Measurements from ENCODE around the gene SLC6A4. TPM values are rescaled to one million over a fixed set of nuclear protein-coding genes. Genes with fewer than 3 reads are reported as not detected.
"Not testable (repeated sequence)": the region's sequence is repeated elsewhere in the genome, so short reads cannot be mapped to it uniquely, and the experiment has no call there.

Gene SLC6A4
- total and polyA plus RNA-seq, 4 donors: 0.05 to 0.70 TPM; not detected in 2

DNA sequence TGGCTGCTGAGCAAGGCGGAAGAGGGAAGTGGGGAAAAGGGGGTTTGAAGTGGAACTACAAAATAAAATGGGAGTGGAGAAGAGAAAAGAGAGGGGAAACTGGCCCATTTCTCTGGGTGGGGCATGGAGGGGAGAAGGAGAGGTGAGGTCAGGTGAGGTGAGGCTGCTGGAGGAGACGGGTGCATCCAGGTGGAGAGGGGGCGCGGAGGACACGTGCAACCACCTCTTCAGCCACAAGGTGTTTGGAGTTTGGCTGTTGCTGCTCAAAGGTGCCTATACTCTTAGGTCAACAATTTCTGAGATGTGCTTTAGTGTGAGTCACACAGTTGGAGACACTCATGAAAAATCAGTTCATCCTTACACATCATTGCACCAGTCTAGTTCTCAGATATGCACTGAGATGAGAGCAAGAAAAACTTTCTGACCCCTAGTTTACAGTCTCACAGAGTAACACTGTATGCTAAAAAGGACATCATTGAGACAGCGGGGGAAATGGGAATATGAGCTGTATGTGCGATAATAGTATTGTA, 4.8 kb downstream of the SLC6A4 start (continued):
- TF ChIP-seq HNF4A (conservative IDR thresholded peaks at IDR 0.05): no peak

DNA sequence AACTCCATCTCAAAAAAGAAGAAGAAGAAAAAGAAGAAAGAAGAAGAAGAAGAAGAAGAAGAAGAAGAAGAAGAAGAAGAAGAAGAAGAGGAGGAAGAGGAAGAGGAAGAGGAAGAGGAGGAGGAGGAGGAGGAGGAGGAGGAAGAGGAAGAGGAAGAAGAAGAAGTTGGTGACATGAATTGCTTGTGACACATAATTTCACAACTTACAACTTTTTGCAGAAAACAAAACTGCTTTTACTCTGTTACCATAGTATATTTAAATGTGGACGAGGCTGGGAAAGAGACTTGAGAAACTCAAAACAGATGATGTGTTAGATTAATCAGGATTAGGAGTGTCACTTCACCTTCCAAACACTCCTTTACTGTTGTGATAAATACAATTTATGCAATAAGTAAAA, 5.5 kb downstream of the SLC6A4 start:
- WGBS: 84% methylated on average over 1 of the region's 1 CpG

DNA sequence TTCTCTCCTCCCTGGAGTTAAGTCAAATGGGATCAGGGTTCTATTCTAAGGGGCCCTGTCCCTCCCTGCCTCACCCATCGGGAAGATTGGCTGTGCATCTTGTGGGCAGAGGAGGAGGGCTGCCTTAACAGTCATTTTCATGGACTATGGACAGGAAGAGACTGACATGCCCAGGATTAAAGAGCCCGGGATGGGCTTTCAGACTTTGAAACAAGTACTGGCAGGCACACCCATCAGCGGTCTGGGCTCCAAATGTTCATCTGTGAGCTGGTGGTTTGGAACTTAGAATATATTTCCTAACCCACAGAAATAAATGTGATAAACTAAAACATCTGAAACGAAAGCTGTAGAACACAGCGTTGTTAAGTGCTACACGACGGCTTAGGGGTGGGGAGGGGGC, 6.5 kb downstream of the SLC6A4 start:
- no peaks in the 10 kb centered on the region for H3K9me3 ChIP-seq (ENCODE audit: control insufficient read depth in 4 of 4, low read length in 3 of 4)
- no peak overlapping the region for H3K9ac ChIP-seq (ENCODE audit: low read depth in 1 of 2, low read length in 2 of 2)
- TF ChIP-seq, protein P1, sequence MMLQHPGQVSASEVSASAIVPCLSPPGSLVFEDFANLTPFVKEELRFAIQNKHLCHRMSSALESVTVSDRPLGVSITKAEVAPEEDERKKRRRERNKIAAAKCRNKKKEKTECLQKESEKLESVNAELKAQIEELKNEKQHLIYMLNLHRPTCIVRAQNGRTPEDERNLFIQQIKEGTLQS (IDR thresholded peaks at IDR 0.05): no peak
- TF ChIP-seq TAF1 (conservative IDR thresholded peaks at IDR 0.05) (no peak), GABPA (IDR thresholded peaks at IDR 0.05 in 1 of 2, conservative IDR thresholded peaks at IDR 0.05 in 1 of 2) (no peak), REST (IDR thresholded peaks at IDR 0.05) (no peak), RXRA (IDR thresholded peaks at IDR 0.05) (no peak), HNF4A (conservative IDR thresholded peaks at IDR 0.05) (no peak), RAD21 (IDR thresholded peaks at IDR 0.05) (no peak), EGR1 (IDR thresholded peaks at IDR 0.05; ENCODE audit: low read depth in 2 of 2) (no peak), HNF4G (IDR thresholded peaks at IDR 0.05) (no peak), FOXA2 (IDR thresholded peaks at IDR 0.05) (no peak), YY1 (IDR thresholded peaks at IDR 0.05) (no peak), JUND (IDR thresholded peaks at IDR 0.05) (no peak)
- TF ChIP-seq, protein P2, sequence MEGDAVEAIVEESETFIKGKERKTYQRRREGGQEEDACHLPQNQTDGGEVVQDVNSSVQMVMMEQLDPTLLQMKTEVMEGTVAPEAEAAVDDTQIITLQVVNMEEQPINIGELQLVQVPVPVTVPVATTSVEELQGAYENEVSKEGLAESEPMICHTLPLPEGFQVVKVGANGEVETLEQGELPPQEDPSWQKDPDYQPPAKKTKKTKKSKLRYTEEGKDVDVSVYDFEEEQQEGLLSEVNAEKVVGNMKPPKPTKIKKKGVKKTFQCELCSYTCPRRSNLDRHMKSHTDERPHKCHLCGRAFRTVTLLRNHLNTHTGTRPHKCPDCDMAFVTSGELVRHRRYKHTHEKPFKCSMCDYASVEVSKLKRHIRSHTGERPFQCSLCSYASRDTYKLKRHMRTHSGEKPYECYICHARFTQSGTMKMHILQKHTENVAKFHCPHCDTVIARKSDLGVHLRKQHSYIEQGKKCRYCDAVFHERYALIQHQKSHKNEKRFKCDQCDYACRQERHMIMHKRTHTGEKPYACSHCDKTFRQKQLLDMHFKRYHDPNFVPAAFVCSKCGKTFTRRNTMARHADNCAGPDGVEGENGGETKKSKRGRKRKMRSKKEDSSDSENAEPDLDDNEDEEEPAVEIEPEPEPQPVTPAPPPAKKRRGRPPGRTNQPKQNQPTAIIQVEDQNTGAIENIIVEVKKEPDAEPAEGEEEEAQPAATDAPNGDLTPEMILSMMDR (IDR thresholded peaks at IDR 0.05; ENCODE audit: low read depth, low read length, missing input control): no peak
- TF ChIP-seq, protein P3, sequence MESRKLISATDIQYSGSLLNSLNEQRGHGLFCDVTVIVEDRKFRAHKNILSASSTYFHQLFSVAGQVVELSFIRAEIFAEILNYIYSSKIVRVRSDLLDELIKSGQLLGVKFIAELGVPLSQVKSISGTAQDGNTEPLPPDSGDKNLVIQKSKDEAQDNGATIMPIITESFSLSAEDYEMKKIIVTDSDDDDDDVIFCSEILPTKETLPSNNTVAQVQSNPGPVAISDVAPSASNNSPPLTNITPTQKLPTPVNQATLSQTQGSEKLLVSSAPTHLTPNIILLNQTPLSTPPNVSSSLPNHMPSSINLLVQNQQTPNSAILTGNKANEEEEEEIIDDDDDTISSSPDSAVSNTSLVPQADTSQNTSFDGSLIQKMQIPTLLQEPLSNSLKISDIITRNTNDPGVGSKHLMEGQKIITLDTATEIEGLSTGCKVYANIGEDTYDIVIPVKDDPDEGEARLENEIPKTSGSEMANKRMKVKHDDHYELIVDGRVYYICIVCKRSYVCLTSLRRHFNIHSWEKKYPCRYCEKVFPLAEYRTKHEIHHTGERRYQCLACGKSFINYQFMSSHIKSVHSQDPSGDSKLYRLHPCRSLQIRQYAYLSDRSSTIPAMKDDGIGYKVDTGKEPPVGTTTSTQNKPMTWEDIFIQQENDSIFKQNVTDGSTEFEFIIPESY (IDR thresholded peaks at IDR 0.05): no peak
- H3K36me3 ChIP-seq (ENCODE audit: control insufficient read depth in 4 of 4, insufficient read depth in 3 of 4, low read depth in 1 of 4, low read length in 3 of 4): no peaks in the 10 kb centered on the region
- no peak overlapping the region for H3K27ac ChIP-seq (ENCODE audit: low read depth in 1 of 2, low read length in 2 of 2)
- H3K27me3 ChIP-seq (ENCODE audit: control insufficient read depth in 4 of 4, insufficient read depth in 4 of 4, low read length in 3 of 4): no peaks in the 10 kb centered on the region
- DNase-seq (ENCODE audit: low spot score): no peak
- H3K4me1 ChIP-seq (ENCODE audit: control insufficient read depth in 4 of 4, insufficient read depth in 4 of 4, low read length in 3 of 4): no peaks in the 10 kb centered on the region
- WGBS: 79% methylated on average over 7 of the region's 7 CpGs
- no peak overlapping the region for H3K4me3 ChIP-seq (ENCODE audit: low read depth in 1 of 3, low read length in 3 of 3)

More for the DNA sequence above, 5.5 kb downstream of the SLC6A4 start:
- H3K36me3 ChIP-seq (ENCODE audit: control insufficient read depth in 4 of 4, insufficient read depth in 3 of 4, low read depth in 1 of 4, low read length in 3 of 4); H3K9me3 ChIP-seq (ENCODE audit: control insufficient read depth in 4 of 4, low read length in 3 of 4); H3K4me3 ChIP-seq (ENCODE audit: low read depth in 1 of 3, low read length in 3 of 3); H3K4me1 ChIP-seq (ENCODE audit: control insufficient read depth in 4 of 4, insufficient read depth in 4 of 4, low read length in 3 of 4); H3K27me3 ChIP-seq (ENCODE audit: control insufficient read depth in 4 of 4, insufficient read depth in 4 of 4, low read length in 3 of 4); H3K27ac ChIP-seq (ENCODE audit: low read depth in 1 of 2, low read length in 2 of 2); H3K9ac ChIP-seq (ENCODE audit: low read depth in 1 of 2, low read length in 2 of 2); DNase-seq (ENCODE audit: low spot score): not testable (repeated sequence)

Measured in liver (tissue), 9 donors.